DOHH2 (cell line): Measurements from ENCODE around the gene SCYGR6.

Source experiments
- CTCF ChIP-seq: fragments of 200-600 bp; sonication (generic); IDR thresholded peaks from one replicate; pipeline ENCODE4 v1.5.1; 2014; ENCODE audit warnings: antibody characterized with exemption, mild to moderate bottlenecking, low read depth, low read length; ENCODE audit not compliant: poor library complexity, severe bottlenecking
- EZH2phosphoT487 ChIP-seq: fragments of 200-600 bp; sonication (generic); IDR thresholded peaks from 2 replicates; pipeline ENCODE4 v1.6.1; 2017; ENCODE audit warnings: borderline replicate concordance, mild to moderate bottlenecking, antibody characterized with exemption, low read length, moderate library complexity, mixed read lengths

DNA sequence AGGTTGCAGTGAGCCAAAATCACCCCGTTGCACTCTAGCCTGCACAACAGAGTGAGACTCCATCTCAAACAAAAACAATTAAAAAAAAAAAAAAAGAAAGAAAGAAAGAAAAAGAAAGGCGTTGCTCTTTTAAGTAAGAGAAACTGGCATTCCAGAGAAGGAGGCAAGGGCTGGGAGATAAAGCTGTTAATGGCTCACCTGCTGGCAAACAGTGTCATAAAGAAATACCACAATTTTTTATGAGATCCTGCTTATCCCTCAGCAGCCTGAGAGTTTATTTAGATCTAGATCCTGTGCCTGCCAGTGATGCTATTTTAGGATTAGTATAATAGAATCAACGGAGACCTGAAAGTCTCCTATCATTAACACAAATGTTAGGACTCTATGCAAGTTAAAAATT is 23.0 kb downstream of the SCYGR6 start:
- no peak for TF ChIP-seq CTCF
- no peak for TF ChIP-seq EZH2phosphoT487
